Bronchial epithelial cell (primary cell): ENCODE measurements around the gene TNNC2. TPM values are rescaled to one million over a fixed set of nuclear protein-coding genes. Genes with fewer than 3 reads are reported as not detected.

Experiments used
- DNase-seq: peaks from one replicate; pipeline ENCODE4 v3.0.0-alpha.2; 2010; ENCODE audit warnings: low read depth
- FAIRE-seq: peaks from 2 replicates; lab custom pipeline; 2011; peaks lifted over from hg19 to GRCh38; lab: Jason Lieb, UNC
- H3K27me3 ChIP-seq: 2 replicates; pipeline ENCODE4 v1.5.1; 2011; ENCODE audit warnings: low read length; ENCODE audit not compliant: control insufficient read depth, insufficient read depth
- H3K36me3 ChIP-seq: 2 replicates; pipeline ENCODE4 v1.5.1; 2011; ENCODE audit warnings: low read length; ENCODE audit not compliant: control insufficient read depth, insufficient read depth
- H3K4me3 ChIP-seq: 2 replicates; pipeline ENCODE4 v1.5.1; 2011; ENCODE audit warnings: mild to moderate bottlenecking, low read depth, low read length, control low read depth
- total RNA-seq: library from RNA; depleted of rRNA; stranded (reverse); fragments of >200 nt; gene quantifications from 2 replicates; pipeline ENCODE4 v1.2.1, GENCODE V29; 2014
- TF ChIP-seq, protein P1 (sequence below): IDR thresholded peaks from 2 replicates; pipeline ENCODE4 v1.5.1; 2011; ENCODE audit warnings: mild to moderate bottlenecking, moderate library complexity, low read length, control low read depth, inconsistent platforms; ENCODE audit not compliant: insufficient read depth, severe bottlenecking

Gene TNNC2
- total RNA-seq, 1 donor from 2014 or later = not detected

DNA sequence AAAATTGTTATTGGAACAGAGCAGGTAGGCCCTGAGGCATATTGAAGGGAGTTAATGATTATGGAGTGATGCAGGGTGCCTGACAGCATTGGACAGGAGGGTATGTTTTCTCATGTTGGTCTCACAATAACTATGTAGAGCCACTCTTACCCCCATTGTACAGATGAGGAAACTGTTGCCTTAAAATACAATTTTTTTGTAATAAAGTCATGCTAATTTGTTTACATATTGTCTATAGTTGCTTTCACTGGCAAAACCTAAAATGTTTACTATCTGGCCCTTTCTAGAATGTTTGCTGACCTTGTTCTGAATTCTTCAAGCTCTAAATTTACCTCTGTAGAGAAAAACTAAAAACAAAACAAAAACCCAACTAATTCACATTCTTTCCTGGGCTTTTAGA is 24.4 kb upstream of the TNNC2 start:
- Histone ChIP-seq H3K27me3 (no peaks in the 10 kb centered on the region), H3K4me3 (no peak overlapping the region), H3K36me3 (peaks cover 13% of the 10 kb centered on the region)
- no peak for DNase-seq
- TF ChIP-seq, protein P1, sequence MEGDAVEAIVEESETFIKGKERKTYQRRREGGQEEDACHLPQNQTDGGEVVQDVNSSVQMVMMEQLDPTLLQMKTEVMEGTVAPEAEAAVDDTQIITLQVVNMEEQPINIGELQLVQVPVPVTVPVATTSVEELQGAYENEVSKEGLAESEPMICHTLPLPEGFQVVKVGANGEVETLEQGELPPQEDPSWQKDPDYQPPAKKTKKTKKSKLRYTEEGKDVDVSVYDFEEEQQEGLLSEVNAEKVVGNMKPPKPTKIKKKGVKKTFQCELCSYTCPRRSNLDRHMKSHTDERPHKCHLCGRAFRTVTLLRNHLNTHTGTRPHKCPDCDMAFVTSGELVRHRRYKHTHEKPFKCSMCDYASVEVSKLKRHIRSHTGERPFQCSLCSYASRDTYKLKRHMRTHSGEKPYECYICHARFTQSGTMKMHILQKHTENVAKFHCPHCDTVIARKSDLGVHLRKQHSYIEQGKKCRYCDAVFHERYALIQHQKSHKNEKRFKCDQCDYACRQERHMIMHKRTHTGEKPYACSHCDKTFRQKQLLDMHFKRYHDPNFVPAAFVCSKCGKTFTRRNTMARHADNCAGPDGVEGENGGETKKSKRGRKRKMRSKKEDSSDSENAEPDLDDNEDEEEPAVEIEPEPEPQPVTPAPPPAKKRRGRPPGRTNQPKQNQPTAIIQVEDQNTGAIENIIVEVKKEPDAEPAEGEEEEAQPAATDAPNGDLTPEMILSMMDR = no peak
- no peak for FAIRE-seq

- TF ChIP-seq, protein P1 = no peak
- FAIRE-seq = no peak
Measured at GRCh38 chr20:45850926-45851325, 23.8 kb upstream of the TNNC2 start.

GRCh38 chr20:45850238-45850637 is 23.1 kb upstream of the TNNC2 start:
- FAIRE-seq (no peak), DNase-seq (no peak)
- Histone ChIP-seq H3K27me3 (no peaks in the 10 kb centered on the region), H3K36me3 (peaks cover 15% of the 10 kb centered on the region), H3K4me3 (no peak overlapping the region)
- TF ChIP-seq, protein P1 = no peak

More at GRCh38 chr20:45850926-45851325, 23.8 kb upstream of the TNNC2 start:
- no peak for DNase-seq
- peaks cover 15% of the 10 kb centered on the region for H3K36me3 ChIP-seq
- H3K27me3 ChIP-seq = no peaks in the 10 kb centered on the region
- no peak overlapping the region for H3K4me3 ChIP-seq

DNA sequence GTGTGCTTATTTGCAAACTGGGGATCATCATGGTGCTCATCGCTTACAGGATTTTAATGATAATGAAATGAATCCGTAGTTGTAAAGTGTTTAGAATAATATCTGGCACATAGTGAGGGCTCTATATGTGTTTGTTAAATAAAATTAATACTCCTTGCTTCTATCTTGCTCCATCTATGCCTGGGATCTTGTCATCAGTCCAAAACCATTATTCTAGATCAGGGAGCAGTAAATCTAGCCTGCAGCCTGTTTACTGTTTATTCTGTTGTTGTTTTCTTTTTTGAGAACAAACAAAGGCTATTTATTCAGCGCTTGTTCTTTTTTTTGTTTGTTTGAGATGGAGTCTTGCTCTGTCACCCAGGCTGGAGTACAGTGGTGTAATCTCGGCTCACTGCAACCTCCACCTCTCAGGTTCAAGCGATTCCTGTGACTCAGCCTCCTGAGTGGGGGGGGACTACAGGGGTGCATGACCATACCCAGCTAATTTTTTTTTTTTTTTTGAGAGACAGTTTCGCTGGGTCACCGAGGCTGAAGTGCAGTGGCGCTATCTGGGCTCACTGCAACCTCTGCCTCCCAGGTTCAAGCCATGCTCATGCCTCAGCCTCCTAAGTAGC is 22.0 kb upstream of the TNNC2 start:
- TF ChIP-seq, protein P1 = no peak
- FAIRE-seq (no peak), DNase-seq (no peak)
- H3K27me3 ChIP-seq = no peaks in the 10 kb centered on the region
- H3K36me3 ChIP-seq = peaks cover 14% of the 10 kb centered on the region
- no peak overlapping the region for H3K4me3 ChIP-seq

DNA sequence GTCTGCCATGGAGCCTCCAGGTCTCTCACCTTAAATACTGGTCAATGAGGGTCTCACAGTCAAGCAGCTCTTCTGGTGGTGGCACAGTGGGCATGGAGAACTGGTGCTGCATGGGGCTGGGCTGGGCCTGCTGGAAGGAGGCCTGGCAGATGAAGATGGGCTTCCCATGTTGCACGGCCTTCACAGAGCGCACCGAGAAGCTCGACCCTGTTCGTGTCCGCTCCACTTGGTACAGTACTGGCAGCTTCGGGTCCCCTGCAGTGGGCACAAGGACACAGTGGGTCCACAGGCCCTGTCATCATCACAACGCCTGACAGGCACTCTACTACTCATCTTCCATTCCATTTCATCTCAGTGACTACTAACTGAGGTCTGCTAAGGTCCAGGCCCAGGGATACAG is 21.3 kb upstream of the TNNC2 start:
- peaks cover 18% of the 10 kb centered on the region for H3K36me3 ChIP-seq
- DNase-seq (no peak), FAIRE-seq (no peak)
- H3K4me3 ChIP-seq = no peak overlapping the region
- TF ChIP-seq, protein P1 = no peak
- no peaks in the 10 kb centered on the region for H3K27me3 ChIP-seq

DNA sequence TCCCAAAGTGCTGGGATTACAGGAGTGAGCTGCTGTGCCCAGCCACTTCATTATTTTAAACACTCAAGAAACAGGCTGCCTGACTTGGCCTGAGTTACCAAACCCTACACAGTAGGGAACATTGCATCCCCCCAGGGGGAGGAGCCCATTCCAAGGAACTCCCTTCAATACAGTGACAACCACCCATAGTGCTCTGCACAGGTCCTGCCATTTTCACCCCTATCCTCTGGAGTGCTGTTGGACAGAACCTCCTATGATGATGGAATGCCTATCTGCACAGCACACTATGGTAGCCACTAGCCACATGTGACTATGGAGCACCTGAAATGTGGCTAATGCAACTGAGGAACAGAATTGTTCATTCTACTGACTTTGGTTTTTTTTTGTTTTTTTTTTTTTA is 18.3 kb upstream of the TNNC2 start:
- TF ChIP-seq, protein P1 = no peak
- FAIRE-seq = no peak
- peaks cover 21% of the 10 kb centered on the region for H3K36me3 ChIP-seq
- DNase-seq = no peak
- H3K4me3 ChIP-seq = no peak overlapping the region
- H3K27me3 ChIP-seq = no peaks in the 10 kb centered on the region
